Fibroblast of skin of right biceps (primary cell): ENCODE measurements around the gene CC2D2A.
A peak's percentile ranks its signal among the peaks of the same experiment; 100 is the strongest.
"Not testable (repeated sequence)": the region's sequence is repeated elsewhere in the genome, so short reads cannot be mapped to it uniquely, and the experiment has no call there.

ENCODE experiments used
- DNase-seq: peaks from one replicate; pipeline ENCODE4 v3.0.0-alpha.2; 2013

Gene CC2D2A

DNA sequence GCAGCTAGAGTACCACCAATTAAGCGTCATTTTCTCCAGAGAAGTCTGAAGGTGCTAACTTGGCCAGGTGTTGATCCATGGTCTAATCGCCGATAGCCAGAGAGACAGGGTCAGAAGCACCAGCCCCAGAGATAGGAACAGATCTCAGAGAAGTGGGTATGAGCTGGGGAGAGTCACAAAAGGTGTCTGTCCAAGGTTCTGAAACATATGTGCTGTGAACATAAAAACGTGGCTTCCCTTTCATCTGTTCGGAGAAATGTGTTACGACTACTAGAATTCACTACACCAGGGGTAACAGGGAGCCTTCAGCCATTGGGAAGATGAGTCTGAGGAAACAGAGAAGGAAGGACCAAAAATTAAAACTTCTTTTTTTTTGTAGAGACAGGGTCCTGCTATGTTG, 94.2 kb downstream of the CC2D2A start:
- DNase-seq: no peak

DNA sequence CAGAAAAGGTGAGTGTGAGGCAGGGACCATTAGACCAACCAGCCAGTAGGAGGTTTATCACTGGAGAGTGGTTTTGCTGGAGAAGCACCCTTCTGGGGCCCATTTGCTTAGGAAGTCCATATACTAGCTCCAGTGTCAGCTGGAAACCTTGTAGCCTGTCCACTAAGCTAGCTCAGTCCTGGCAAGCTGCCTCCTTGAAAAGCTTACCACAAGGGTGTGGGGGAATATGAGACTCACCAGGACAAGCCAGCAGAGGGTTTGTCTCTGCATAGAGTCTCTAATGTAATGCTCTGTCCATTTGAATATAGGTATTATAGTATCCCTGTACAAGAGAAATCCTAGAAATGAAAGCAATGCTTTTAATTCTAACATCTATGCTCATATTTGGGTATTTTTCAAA, 99.1 kb downstream of the CC2D2A start:
- DNase-seq: no peak

DNA sequence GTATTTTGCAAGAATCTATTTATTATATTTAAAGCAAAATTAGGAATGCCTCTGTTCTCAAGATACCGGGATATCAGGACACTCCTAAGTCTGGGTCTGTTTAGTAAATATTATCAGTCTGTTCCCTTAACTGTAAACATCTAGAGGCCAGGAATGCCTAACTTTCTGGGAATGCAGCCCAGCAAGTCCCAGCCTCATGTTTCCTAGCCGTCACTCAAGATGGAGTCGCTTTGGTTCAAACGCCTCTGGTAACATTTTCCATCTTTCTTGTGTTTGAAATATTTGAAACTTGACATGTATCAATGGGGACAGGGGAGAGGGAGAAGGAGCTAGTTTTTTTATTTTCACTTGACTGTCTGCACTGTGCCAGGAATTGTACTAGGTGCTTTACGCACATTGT, 100.1 kb downstream of the CC2D2A start:
- DNase-seq: no peak

DNA sequence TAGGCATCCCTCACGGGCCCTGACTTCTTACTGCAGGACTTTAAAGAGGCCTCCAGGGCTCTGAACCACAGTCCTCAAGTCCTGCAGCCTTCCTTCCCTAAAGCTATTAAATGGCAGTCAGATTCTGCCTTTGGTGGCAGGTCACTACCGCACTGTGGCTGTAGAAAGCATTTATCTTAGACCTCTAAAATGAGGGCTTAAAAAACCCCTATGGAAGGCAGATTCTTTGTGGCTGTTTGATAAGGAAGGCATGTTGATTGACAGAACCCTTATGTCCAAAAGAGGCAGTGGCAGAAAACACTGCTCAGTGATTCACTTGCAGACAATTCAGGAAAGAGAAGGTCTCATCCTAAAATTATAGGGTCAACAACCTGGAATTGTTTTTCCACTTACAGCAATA, 106.3 kb downstream of the CC2D2A start:
- peak; percentile 13 for DNase-seq

DNA sequence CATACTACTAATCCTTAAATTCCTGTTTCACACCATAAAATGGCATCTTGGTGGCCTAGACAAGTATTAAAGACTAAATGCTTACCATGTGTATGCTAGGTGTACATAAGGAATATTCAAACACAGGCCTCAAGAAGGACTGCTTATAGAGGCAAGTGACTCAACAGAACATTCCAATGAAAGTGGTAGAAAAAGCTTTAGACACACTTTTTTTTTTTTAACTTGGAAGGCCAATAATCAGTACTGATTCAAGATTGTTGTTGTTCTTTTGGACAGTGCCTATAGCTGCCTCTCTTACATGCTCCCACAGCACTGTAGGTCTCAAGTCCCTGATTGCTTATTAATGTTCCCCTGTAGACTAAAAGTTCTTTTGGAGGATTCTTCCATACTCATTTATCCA, 107.8 kb downstream of the CC2D2A start:
- peak; percentile 24 for DNase-seq

DNA sequence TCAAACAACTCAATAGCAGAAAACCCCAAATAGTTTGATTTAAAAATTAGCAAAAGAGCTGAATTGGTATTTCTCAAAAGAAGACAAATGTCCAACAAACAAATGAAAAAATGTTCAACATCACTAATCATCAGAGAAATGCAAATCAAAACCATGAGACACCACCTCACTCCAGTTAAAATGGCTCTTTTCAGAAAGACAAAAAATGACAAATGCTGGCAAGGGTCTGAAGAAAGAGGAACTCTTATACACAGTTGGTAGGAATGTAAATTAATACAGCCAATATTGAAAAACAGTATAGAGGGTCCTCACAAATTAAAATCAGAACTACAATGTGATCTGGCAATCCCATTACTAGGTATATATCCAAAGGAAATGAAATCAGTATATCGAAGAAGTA, 115.1 kb downstream of the CC2D2A start:
- DNase-seq: no peak

DNA sequence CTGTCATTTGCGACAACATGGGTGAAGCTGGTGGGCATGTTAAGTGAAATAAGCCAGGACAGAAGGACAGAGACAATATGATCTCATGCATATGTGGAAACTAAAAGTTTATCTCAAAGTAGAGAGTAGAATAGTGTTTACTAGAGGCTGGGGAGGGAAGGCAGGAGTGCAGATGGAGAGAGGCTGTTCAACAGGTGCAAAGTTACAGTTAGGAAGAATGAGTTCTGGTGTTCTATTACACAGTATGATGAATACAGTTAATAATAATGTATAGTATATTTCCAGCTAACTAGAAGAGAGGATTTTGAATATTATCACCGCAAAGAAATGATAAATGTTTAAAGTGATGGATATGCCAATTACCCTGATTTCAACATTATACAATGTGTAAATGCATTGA, 115.6 kb downstream of the CC2D2A start:
- DNase-seq: no peak

DNA sequence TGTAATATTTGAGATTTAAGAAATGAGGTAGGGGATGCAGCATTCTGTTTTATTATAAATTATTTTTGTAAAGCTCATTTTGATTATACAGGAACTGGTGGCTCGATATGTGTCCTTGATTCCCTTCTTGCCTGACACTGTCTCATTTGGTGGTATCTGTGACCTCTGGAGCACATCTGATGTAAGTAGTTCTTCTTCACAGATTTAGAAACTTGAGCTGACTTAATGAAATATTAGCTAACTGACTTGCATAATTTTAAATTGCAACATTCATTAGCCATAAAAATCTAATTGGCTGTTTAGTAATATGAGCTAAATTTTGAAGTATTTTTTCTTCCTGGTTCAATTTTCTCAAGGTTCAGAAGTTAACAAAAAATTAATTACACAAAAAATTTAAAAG, 116.4 kb downstream of the CC2D2A start:
- no peak for DNase-seq

DNA sequence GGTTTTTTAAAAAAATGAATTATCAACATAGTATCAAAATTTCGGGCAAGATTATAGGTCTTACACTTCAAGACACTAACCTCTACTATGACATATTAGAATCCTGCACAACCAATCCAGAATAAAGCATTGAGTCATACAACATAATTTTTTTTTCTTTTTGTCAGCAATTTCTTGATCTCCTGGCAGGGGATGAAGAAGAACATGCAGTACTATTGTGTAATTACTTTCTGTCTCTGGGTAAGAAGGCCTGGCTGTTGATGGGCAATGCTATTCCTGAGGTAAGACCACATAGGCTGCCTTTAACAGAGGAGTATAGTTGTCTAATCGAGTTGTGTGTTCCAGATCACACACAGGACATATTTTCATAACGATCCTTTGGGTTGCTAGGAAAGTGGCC, 118.0 kb downstream of the CC2D2A start:
- no peak for DNase-seq

DNA sequence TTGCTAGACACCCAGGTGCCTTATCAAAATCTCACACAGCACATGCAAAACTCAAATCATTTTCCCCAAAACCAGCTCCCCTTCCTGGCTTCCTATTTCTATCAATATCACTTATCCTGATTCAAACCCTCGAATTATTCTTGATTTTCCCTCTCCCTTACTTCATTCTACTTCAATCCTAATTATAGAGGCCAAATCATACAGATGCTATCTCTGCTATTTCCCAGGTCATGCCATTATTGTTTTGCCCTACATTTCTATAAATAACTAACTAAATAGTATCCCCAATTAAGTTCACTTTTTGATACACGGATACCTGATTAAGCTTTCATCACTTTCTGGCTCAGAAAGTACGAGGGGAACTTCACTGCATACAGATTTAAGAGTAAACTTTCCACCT, 123.1 kb downstream of the CC2D2A start:
- no peak for DNase-seq

DNA sequence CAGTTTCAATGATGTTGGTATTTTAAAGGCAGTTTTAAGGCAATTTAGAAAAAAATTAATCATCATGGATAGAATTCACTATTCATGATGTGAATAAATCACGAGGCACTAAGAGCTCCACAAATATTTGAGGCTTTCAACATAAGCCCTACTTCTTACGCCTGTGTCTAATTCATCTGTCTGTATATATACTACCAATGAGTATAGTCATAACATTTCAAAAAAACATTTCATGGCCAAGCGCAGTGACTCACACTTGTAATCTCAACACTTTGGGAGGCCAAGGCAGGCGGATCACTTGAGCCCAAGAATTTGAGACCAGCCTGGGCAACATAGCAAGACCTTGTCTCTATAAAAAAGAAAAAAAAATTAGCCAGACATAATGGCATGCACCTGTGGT, 129.0 kb downstream of the CC2D2A start:
- peak; percentile 58 for DNase-seq

DNA sequence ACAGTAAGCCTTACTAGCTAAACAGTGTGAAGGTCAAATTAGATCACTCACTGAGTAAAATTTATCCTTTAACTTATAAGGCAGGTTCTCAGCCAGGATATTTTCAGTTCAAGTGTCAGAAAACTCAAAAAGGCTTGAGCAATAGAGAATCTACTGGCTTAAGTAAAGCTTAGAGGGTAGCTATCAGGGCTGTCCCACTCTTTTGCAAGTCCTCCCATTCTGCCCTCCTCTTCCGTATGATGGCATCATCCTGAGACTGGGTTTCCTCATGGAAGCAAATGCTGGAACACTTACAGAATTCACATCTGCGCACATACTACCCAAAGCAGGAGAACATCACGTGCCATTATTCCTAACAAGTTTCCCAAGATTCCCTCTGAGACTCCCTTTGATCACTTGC, 130.5 kb downstream of the CC2D2A start:
- DNase-seq: no peak

DNA sequence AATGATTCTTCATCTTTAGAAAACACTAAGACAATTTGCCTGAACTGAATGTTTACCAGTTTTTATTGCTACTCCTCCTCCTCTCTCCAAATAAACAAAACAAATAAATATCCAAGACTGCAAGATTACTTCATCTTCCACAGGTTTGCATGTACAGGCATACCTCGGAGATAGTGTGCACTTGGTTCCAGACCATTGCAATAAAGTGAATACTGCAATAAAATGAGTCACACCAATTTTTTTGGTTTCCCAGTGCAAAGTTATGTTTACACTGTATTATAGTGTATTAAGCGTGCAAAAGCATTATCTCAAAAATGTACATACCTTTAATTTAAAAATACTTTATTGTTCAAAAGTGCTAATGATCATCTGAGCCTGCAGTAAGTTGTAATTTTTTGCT, 132.2 kb downstream of the CC2D2A start:
- no peak for DNase-seq

DNA sequence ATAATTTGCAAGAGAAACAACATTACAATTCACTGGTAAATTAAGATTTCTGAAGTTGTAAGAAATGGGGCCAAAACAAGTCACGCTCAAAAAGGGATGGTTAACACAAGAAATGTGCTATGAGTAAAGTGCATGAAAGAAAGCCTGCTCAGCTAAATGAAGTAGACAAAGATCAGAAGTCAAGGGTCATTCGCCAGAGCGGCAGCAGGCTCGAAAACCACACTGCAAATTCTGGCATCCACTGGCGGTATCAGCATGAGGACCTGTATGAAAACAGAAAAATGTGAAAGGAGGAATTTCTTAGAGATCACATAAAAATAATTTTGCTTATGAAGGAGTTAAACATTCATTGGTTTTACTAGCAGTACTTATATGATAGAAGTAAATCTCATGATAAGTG, 135.9 kb downstream of the CC2D2A start:
- DNase-seq: no peak

DNA sequence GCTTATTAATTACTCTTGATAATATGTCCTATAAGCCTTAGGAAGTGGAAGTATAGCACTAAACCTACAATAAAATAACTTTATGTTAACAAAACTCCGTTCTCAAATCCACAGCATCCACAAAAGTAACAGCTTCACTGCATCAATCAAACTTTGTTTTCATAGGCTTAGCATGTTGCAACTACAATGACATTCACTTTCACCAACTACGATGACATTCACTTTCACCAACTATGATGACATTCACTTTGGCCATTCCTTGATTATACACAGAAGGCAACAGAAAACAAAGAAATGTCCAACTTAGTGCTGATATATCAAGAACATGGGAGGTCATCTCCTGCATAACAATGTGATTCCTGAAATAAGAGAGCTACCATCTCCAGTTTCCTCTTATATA, 141.2 kb downstream of the CC2D2A start:
- no peak for DNase-seq

DNA sequence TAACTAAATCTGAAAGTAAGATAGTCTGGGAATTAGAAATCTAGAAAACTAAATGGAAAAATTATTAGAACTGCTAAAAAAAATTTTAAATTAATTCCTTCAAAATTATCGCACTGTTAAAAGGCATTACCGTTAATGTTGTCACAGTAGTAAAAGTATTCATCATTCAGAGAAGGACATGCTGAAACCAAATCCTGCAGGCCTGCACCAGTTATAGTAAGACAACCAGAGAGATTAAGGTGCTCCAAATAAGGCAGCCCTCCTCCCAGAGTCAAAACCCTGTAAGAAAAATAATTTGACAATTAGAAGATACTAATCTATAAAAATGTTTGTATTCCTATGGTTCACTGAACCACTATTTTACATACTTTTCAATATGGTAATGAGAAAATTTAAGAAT, 142.5 kb downstream of the CC2D2A start:
- no peak for DNase-seq

DNA sequence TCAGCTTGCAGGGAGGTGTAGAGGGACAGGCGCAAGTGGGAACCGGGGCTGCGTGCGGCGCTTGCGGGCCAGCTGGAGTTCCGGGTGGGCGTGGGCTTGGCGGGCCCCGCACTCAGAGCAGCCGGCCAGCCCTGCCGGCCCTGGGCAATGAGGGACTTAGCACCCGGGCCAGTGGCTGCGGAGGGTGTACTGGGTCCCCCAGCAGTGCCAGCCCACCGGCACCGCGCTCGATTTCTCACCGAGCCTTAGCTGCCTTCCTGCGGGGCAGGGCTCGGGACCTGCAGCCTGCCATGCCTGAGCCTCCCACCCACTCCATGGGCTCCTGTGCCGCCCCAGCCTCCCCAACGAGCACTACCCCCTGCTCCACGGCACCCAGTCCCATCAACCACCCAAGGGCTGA, 145.2 kb downstream of the CC2D2A start:
- not testable (repeated sequence) for DNase-seq

DNA sequence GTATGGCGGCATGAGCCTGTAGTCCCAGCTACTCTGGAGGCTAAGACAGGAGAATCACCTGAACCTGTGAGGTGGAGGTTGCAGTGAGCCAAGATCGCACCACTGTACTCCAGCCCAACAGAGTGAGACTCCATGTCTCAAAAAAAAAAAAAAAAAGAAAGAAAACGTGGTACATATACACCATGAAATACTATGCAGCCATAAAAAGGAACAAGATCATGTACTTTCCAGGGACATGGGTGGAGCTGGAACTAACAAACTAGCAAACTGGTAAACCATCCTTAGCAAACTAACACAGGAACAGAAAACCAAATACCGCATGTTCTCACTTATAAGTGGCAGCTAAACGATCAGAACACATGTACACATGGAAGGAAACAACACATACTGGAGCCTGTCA, 147.7 kb downstream of the CC2D2A start:
- DNase-seq: not testable (repeated sequence)

DNA sequence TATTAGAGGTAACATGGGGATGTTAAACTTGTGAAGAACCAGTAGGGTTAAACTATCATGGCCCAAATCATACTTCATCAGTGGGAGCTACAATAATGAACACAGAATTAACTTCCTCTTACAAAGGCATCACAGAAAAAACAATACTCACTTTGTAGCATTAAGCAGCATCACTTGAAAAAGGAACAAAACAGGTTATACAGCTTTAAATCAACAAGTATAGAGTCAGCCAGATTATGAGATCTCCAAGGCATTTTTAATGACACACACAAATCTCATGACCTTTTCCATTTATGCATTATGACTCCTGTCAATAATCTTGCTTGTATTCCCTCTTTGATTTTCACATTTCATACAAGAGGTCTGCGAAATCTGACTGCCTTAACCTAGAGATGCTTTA, 167.1 kb downstream of the CC2D2A start:
- DNase-seq: no peak

DNA sequence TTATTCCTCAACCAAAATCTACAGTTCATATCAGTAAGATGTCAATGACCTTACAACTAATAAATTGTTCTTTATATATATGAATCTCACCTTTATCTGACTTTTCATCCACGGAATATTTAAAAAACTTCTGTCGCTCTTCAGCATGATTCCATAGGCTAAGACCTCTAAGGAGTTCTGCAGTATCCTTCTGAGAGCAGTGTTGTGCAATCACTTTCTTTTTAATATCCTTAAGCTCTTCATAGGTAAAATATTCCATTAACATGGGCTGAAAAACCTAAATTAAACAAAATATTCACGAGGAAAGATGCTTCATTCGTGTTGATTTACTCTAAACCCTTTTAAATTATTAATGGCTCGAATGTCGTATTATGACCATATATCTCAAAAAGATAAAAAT, 168.7 kb downstream of the CC2D2A start:
- no peak for DNase-seq

DNA sequence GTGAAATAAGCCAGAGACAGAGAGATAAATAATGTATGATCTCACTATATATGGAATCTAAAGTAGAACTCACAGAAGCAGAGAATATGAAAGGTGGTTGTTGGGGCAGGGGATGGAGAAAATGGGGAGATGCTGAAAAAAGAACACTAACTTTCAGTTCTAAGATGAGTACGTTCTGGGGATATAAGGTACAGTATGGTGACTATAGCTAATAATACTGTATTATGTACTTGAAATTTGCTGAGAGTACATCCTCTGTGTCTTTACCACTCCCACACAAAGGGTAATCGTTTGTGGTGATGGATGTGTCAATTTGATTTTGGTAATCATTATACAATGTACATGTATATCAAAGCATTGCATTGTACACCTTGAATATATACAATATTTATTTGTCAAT, 178.9 kb downstream of the CC2D2A start:
- DNase-seq: no peak

DNA sequence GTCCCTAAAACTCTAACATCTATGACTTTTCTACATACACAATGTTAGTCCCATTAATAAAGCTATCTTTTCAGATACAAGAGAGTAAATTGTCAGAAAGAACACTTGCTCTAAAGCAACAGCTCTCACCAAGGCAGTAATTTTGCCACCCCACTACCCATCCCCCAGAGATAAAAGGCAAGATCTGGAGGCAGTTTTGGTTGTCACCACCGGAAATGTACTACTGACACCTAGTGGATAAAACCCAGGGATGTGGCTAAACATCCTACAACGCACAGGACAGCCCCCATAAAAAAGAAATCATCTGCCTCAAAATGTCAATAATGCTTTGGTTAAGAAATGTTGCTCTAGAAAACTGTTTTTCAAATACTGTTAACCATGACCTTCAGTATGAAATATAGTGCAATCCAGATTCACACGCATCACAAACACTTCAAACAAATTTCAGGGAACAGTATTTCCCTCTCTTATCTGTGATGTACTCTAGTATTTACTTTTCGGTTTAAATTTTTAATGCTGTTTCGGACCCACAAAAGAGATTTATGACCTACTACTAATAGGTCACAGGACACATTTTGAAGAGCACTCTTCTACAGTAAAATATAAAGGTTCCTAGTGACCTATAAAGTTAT, 180.3 kb downstream of the CC2D2A start:
- peak; percentile 67 for DNase-seq
